T-helper 2 cell treated with Interferon-gamma antibody and Interleukin-4, amounts not matched to agents 5 μg/mL and 100 μg/mL, for 36 hours (primary cell): ENCODE data around the gene GRK5.
"Not testable (repeated sequence)": the region's sequence is repeated elsewhere in the genome, so short reads cannot be mapped to it uniquely, and the experiment has no call there.

Experiments
- DNase-seq: peaks from one replicate; pipeline ENCODE4 v3.0.0; 2021; ENCODE audit warnings: low spot score
- H3K27ac Mint-ChIP-seq: one replicate; pipeline ENCODE4 v1.8.0; 2021; ENCODE audit warnings: mild to moderate bottlenecking, mixed read lengths
- H3K27me3 Mint-ChIP-seq: one replicate; pipeline ENCODE4 v1.8.0; 2021; ENCODE audit warnings: low read depth, mixed read lengths
- H3K36me3 Mint-ChIP-seq: one replicate; pipeline ENCODE4 v1.8.0; 2021; ENCODE audit warnings: low read depth, mixed read lengths
- H3K4me1 Mint-ChIP-seq: one replicate; pipeline ENCODE4 v1.8.0; 2021; ENCODE audit warnings: low read depth, mixed read lengths
- H3K4me3 Mint-ChIP-seq: one replicate; pipeline ENCODE4 v1.8.0; 2022; ENCODE audit warnings: mild to moderate bottlenecking, moderate library complexity, mixed read lengths
- H3K9me3 Mint-ChIP-seq: one replicate; pipeline ENCODE4 v1.8.0; 2021; ENCODE audit warnings: mixed read lengths

Gene GRK5

DNA sequence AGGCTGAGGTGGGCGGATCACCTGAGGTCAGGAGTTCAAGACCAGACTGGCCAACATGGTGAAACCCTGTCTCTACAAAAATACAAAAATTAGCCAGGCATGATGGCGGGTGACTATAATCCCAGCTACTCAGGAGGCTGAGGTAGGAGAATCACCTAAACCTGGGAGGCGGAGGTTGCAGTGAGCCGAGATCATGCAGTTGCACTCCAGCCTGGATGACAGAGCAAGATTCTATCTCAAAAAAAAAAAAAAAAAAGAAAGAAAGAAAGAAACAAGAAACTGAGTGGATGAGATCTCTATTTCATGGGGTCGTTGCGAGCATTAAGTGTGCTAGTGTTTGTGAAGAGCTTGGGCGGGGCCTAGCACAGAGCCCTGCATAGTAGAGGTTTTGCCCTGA lies 65.0 kb downstream of the GRK5 start:
- H3K9me3 Mint-ChIP-seq, DNase-seq, H3K36me3 Mint-ChIP-seq, H3K27ac Mint-ChIP-seq, H3K4me3 Mint-ChIP-seq, H3K27me3 Mint-ChIP-seq: not testable (repeated sequence)
- H3K4me1 Mint-ChIP-seq: peaks cover 66% of the 10 kb centered on the region

- no peak for DNase-seq
- H3K9me3 Mint-ChIP-seq: no peaks in the 10 kb centered on the region
- peaks cover 8% of the 10 kb centered on the region for H3K36me3 Mint-ChIP-seq
- no peak overlapping the region for H3K27ac Mint-ChIP-seq
- no peak overlapping the region for H3K4me3 Mint-ChIP-seq
- H3K27me3 Mint-ChIP-seq: no peaks in the 10 kb centered on the region
- peaks cover 62% of the 10 kb centered on the region for H3K4me1 Mint-ChIP-seq
Observed at GRCh38 chr10:119272736-119273135, 65.4 kb downstream of the GRK5 start.

DNA sequence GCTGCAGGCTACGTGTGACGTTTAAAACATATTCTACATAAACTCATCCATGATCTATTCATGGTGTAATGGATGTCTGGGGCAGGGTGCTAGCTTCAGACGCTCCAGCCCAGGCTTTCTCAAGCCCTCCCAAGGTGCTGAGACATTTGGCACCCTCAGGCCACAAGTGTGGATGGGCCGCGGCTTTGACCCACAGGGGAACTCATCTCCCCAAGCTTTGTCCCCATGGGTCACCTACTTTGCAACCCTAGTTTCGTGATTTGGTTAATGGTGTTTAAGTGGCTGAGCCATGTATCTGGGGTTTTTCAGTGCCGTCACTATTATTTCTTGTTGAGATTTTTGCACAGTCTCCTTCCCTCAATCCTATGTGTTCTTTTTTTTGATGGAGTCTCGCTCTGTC lies 66.0 kb downstream of the GRK5 start:
- H3K9me3 Mint-ChIP-seq: no peaks in the 10 kb centered on the region
- H3K4me1 Mint-ChIP-seq: peaks cover 56% of the 10 kb centered on the region
- no peak overlapping the region for H3K27ac Mint-ChIP-seq
- H3K36me3 Mint-ChIP-seq: peaks cover 8% of the 10 kb centered on the region
- H3K27me3 Mint-ChIP-seq: no peaks in the 10 kb centered on the region
- no peak for DNase-seq
- H3K4me3 Mint-ChIP-seq: no peak overlapping the region

DNA sequence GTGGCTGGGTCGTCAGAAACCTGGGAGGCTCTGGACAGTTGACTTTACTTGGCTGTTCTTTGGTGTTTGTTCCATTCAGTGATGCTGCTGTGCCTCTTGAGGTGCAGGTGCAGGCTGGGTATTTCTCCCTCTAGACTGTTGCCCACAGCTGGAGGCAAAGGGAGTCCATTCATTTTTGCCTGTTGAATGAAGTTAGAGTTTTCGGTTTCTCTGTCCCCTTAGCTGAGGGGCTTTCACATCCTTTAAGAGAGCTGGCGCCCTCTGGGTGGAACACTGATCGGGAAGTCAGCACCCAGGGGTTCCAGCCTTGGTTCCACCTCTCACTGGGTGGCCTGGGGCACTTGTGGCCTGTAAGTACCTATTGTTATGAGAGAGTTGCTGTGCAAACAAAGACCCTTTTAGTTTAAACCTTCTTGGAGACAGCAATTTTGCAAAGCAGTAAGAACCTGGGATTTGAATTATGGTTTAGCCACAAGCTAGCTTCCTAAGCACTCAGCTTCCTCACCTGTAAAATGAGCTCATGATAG lies 67.2 kb downstream of the GRK5 start:
- Mint-ChIP-seq H3K9me3 (no peaks in the 10 kb centered on the region), H3K36me3 (peaks cover 8% of the 10 kb centered on the region), H3K27ac (no peak overlapping the region), H3K27me3 (no peaks in the 10 kb centered on the region), H3K4me1 (peaks cover 45% of the 10 kb centered on the region), H3K4me3 (no peak overlapping the region)
- DNase-seq: no peak

GRCh38 chr10:119275085-119275484 lies 67.7 kb downstream of the GRK5 start:
- Mint-ChIP-seq H3K36me3 (peaks cover 5% of the 10 kb centered on the region), H3K27me3 (no peaks in the 10 kb centered on the region), H3K4me1 (peaks cover 41% of the 10 kb centered on the region), H3K9me3 (no peaks in the 10 kb centered on the region), H3K4me3 (no peak overlapping the region), H3K27ac (no peak overlapping the region)
- no peak for DNase-seq

GRCh38 chr10:119276194-119276593 lies 68.8 kb downstream of the GRK5 start:
- not testable (repeated sequence) for H3K27me3 Mint-ChIP-seq, H3K9me3 Mint-ChIP-seq, H3K27ac Mint-ChIP-seq, DNase-seq, H3K4me3 Mint-ChIP-seq, H3K36me3 Mint-ChIP-seq
- H3K4me1 Mint-ChIP-seq: peaks cover 39% of the 10 kb centered on the region

DNA sequence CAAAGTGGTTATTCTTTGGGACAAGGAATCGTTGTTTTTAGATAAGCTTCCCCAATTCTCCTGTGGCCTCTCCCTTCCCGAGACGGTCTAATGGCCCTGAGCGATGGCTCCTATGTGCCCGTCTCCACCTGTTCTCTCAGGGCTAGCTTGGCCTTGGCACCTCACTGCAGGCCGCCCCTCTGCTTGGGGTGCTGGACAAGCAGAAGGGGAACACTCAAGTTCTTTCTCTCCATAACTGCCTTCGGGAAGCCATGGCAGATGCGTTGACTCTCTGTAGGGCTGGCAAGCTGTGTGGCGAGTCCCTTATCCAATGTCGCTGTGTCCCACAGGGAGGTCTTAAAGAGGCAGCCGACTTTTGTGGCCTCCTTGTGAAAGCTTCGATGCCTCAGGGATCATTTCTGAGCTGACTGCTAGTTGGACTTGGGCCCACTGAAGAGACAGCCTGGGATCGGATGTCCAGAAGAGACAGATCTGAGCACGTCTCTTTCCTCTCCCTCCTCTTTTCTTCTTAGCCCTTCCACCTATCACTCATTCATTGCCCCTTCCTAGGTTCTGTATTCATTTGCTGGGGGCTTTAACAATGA lies 70.8 kb downstream of the GRK5 start:
- Mint-ChIP-seq H3K27ac (no peak overlapping the region), H3K4me1 (peaks cover 38% of the 10 kb centered on the region), H3K4me3 (no peak overlapping the region), H3K9me3 (no peaks in the 10 kb centered on the region), H3K27me3 (no peaks in the 10 kb centered on the region), H3K36me3 (peaks cover 4% of the 10 kb centered on the region)
- DNase-seq: no peak

GRCh38 chr10:119279441-119279840 lies 72.1 kb downstream of the GRK5 start:
- H3K4me1 Mint-ChIP-seq: peaks cover 40% of the 10 kb centered on the region

DNA sequence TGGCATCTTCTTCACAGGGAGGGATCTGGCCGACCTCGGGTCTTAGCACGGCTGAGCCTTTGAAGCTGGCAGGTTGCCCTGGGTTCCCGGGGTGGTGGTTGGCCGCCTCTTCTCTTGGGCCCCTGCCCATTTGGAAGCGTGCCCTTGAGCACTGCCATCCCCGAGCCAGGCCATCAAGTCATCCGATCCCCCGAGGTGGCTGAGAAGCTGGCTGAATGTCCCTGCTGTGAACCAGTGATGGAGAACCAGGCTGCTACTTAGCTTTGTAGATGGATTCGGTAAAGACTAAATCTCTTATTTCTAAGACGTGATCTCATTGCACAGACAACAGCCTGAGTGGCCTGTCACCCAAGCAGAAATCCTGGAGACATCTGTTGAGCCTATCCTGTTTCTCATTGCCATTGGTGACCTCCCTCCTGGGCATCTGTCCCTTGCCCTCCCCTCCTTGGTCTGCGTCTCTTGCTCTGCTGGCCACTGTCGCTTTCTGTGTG lies 74.3 kb downstream of the GRK5 start:
- no peaks in the 10 kb centered on the region for H3K27me3 Mint-ChIP-seq
- peaks cover 49% of the 10 kb centered on the region for H3K4me1 Mint-ChIP-seq
- H3K4me3 Mint-ChIP-seq: no peak overlapping the region
- peaks cover 4% of the 10 kb centered on the region for H3K36me3 Mint-ChIP-seq
- H3K9me3 Mint-ChIP-seq: no peaks in the 10 kb centered on the region
- H3K27ac Mint-ChIP-seq: no peak overlapping the region
- DNase-seq: no peak

More at GRCh38 chr10:119279441-119279840, 72.1 kb downstream of the GRK5 start:
- Mint-ChIP-seq H3K4me3 (no peak overlapping the region), H3K9me3 (no peaks in the 10 kb centered on the region), H3K27me3 (no peaks in the 10 kb centered on the region), H3K36me3 (peaks cover 4% of the 10 kb centered on the region), H3K27ac (no peak overlapping the region)
- DNase-seq: no peak

- no peak overlapping the region for H3K4me3 Mint-ChIP-seq
Observed at GRCh38 chr10:119282446-119282845, 75.1 kb downstream of the GRK5 start.

DNA sequence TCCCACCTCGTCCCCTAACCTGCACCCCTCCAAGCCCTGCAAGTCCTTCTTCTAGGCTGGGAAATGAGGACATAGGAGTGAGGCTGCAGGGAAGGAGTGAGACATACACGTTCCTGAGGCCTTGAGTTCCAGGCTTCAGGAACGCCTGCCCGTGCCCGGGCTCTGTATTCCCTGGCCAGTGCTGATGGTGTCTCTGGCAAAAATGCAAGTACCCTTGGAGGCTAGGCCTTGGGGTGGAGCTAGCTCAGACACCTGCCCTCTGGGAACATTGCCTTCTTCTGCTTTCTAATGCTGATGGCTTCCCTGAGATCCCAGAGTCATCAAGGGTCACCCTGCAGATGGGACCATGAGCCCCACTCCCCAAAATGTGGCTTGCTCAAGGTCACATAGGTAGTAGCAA lies 76.0 kb downstream of the GRK5 start:
- Mint-ChIP-seq H3K4me1 (peaks cover 56% of the 10 kb centered on the region), H3K4me3 (peak overlapping the region; percentile 48), H3K36me3 (peaks cover 4% of the 10 kb centered on the region), H3K27me3 (no peaks in the 10 kb centered on the region), H3K27ac (peak overlapping the region; percentile 21), H3K9me3 (no peaks in the 10 kb centered on the region)
- DNase-seq: no peak

More at GRCh38 chr10:119282446-119282845, 75.1 kb downstream of the GRK5 start:
- DNase-seq: no peak
- no peaks in the 10 kb centered on the region for H3K27me3 Mint-ChIP-seq
- peaks cover 4% of the 10 kb centered on the region for H3K36me3 Mint-ChIP-seq
- H3K4me1 Mint-ChIP-seq: peaks cover 52% of the 10 kb centered on the region
- no peaks in the 10 kb centered on the region for H3K9me3 Mint-ChIP-seq
- peak overlapping the region; percentile 41 for H3K27ac Mint-ChIP-seq

GRCh38 chr10:119283818-119284217 lies 76.4 kb downstream of the GRK5 start:
- peak overlapping the region; percentile 21 for H3K27ac Mint-ChIP-seq
- peak overlapping the region; percentile 48 for H3K4me3 Mint-ChIP-seq
- H3K4me1 Mint-ChIP-seq: peaks cover 58% of the 10 kb centered on the region
- H3K36me3 Mint-ChIP-seq: peaks cover 4% of the 10 kb centered on the region
- H3K27me3 Mint-ChIP-seq: no peaks in the 10 kb centered on the region
- no peak for DNase-seq
- H3K9me3 Mint-ChIP-seq: no peaks in the 10 kb centered on the region

- no peaks in the 10 kb centered on the region for H3K27me3 Mint-ChIP-seq
- DNase-seq: no peak
- peak overlapping the region; percentile 70 for H3K4me3 Mint-ChIP-seq
- H3K4me1 Mint-ChIP-seq: peaks cover 66% of the 10 kb centered on the region
- H3K27ac Mint-ChIP-seq: peak overlapping the region; percentile 86
- H3K9me3 Mint-ChIP-seq: no peaks in the 10 kb centered on the region
- peaks cover 4% of the 10 kb centered on the region for H3K36me3 Mint-ChIP-seq
Observed at GRCh38 chr10:119284679-119285096, 77.3 kb downstream of the GRK5 start.

- Mint-ChIP-seq H3K9me3 (no peaks in the 10 kb centered on the region), H3K4me3 (peak overlapping the region; percentile 70), H3K36me3 (peaks cover 4% of the 10 kb centered on the region), H3K27ac (peak overlapping the region; percentile 86), H3K27me3 (no peaks in the 10 kb centered on the region), H3K4me1 (peaks cover 69% of the 10 kb centered on the region)
- DNase-seq: no peak
Observed at GRCh38 chr10:119285495-119286267, 78.3 kb downstream of the GRK5 start.
